Measurements from ENCODE around the gene GMPR.

The GMPR gene

DNA sequence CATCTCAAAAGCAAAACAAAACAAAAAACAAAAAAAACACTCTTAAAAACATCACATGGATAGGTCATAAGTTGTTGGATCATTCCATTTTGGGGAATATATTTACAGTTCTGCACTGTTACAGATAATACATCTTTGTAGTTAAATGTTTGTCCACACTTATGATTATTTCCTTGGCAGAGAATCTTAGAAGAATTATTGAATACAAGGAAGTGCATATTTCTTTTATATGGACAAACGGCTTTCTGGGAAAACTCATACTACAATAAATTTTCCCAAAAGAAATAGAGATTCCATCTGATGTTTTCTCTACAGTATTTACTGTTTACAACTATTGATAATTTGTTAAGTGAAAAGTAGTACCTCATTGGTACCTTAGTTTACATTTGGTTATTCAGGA lies 33.8 kb downstream of the GMPR start:
- no peak for DNase-seq (ENCODE audit: low read depth)

- no peak for DNase-seq (ENCODE audit: low read depth)
These were observed 34.9 kb downstream of the GMPR start for GRCh38 chr6:16273256-16273655.

GRCh38 chr6:16274483-16274882 lies 36.1 kb downstream of the GMPR start:
- no peak for DNase-seq (ENCODE audit: low read depth)

DNA sequence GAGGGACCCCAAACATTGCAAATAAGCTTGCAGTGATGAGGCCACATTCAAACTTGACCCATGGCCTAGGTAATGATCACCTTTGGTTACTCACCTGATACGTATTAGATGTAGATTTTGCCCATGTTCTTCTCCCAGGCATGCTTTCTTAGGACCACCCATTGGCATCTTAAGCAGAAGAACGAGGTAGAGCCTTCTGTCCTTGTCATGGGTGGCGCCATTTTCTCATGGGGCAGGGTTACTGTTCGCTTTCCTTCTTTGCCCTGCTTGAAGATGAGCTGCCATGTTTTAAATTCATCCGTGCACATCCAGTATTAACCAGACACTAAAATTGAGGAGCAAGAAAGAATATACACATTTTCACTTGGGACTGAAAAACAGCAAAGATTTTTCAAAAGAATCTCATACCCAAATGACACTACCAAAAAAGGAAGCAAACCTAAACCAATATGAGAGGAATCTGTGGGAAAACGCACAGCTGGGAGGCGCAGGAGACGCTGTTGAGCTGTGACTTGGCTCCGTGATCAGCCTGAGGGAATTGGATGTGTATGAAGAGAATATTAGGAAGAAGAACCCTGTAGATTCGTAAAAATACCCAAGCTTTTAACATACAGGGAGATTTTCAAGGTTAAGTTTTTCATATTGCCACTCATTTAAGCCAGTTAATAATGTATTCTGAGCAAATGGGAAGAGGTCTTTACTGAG lies 36.6 kb downstream of the GMPR start:
- DNase-seq (ENCODE audit: low read depth) = no peak

DNA sequence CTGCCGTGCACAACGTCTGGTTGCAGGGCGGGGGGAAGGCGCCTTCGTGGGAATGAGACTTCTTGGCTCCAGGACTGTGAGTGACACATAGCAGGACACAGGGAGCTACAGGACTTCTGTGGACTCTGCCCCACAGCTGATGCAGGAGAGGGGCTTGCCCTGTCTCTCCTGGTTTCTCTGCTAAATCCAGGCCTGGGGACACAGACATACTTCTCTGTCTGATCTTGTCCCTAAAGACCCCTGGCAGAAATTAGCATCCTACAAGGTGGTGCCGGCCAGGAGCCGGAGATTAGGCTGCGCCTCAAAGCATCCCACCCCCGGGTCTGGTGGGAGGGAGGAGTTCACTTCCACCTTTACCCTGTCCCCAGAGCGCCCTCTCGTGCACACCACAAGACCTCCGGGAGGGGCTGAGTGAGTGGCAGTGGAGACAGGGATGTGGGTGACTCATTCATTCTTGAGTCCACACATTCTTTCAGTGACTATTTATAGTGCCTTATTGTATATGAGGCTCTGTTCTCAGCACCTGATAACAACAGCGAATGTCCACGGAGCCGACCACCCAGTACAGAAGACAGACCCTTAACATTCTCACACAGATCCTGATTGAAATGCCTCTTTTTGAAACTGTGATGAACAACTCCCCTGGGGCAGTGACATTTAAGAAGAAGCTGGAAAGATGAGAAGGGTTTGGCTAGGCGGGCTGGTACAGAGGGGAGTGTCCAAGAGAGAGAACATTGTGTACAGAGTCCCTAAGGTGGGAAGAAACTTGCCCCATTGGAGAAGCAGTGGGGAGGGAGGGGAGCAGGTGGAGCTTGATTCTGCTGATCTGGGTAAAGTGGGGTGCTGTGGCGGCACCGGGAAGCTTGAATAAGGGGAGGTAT lies 39.0 kb downstream of the GMPR start:
- DNase-seq (ENCODE audit: low read depth) = no peak

GRCh38 chr6:16278048-16278724 lies 39.8 kb downstream of the GMPR start:
- no peak for DNase-seq (ENCODE audit: low read depth)

DNA sequence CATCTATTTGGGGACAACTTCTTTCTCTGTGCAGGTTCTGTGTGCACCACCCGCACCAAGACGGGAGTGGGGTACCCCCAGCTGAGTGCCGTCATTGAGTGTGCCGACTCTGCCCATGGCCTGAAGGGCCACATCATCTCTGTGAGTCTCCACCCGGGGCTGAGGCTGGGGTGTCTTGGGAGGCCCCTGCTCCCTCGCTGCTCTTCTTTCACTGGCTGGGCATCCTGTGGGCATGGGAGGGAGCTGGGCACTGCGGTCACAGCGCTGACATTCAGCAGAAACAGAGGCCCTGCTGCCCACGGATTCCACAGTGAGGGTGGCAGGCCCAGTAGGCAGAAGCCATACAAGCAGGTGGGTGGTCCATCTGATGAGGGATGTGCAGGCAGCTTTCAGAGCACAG lies 40.4 kb downstream of the GMPR start:
- no peak for DNase-seq (ENCODE audit: low read depth)

GRCh38 chr6:16279243-16279642 lies 40.9 kb downstream of the GMPR start:
- DNase-seq (ENCODE audit: low read depth) = no peak

- DNase-seq (ENCODE audit: low read depth) = no peak
These were observed 44.0 kb downstream of the GMPR start for GRCh38 chr6:16282370-16282769.

DNA sequence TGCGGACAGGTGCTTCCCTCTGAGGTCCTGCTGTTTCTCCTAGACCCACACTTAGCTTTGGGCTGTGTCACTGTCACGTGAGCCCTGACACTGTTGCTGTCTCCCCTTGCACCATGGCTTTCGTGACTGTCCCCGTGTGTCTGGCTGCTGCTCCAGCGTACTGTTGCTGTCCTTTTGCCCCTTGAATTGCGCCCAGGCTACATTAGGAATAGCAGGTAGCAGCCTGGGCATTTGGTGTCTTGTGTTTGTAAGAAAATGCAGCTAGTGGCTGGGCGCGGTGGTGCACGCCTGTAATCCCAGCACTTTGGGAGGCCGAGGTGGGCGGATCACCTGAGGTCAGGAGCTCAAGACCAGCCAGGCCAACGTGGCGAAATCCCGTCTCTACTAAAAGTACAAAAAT lies 46.1 kb downstream of the GMPR start:
- DNase-seq (ENCODE audit: low read depth) = no peak

GRCh38 chr6:16285467-16286150 lies 47.2 kb downstream of the GMPR start:
- no peak for DNase-seq (ENCODE audit: low read depth)

DNA sequence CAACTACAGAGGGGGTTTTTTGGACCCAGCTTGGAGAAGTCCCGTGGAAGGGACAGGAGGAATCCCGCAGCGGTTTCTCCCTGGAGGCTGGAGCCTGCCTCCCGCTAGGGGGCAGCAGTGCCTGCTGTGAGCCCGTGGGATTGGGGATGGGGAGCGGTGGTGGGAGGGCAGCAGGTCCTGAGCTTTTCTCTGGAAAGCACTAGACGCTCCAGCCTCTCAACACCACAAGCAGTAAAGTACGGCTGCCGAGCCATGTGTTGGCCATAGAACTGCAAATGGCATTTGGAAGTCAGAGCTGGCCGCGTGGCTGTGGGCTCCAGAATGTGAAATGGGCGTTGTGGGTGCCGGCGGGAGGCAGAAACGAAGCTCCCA lies 47.8 kb downstream of the GMPR start:
- DNase-seq (ENCODE audit: low read depth) = peak; percentile 3

- no peak for DNase-seq (ENCODE audit: low read depth)
These were observed 49.8 kb downstream of the GMPR start for GRCh38 chr6:16288163-16288562.

- no peak for DNase-seq (ENCODE audit: low read depth)
These were observed 53.4 kb downstream of the GMPR start for GRCh38 chr6:16291739-16292138.

GRCh38 chr6:16292432-16292831 lies 54.0 kb downstream of the GMPR start:
- DNase-seq (ENCODE audit: low read depth) = no peak

GRCh38 chr6:16292942-16293341 lies 54.6 kb downstream of the GMPR start:
- DNase-seq (ENCODE audit: low read depth) = no peak

DNA sequence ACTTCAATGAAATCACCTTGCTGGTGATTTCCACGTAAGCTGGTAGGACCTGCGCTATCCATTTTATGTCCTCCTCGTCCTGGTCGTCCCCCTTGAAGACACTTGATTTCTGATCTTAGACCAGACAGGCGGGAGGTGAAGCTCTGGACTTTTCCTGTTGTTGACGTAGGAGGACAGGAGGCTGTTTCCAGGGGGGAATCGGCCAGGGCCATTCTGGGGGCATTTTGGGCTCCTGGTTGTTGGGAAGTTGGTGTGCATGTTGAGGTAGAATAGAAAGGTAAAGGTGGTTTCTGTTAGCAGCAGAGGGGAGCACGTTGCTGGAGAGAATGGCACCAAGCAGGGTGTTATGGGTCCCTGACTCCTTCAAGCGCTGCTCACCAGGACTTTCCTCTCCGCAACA lies 56.0 kb downstream of the GMPR start:
- no peak for DNase-seq (ENCODE audit: low read depth)

- no peak for DNase-seq (ENCODE audit: low read depth)
These were observed 56.7 kb downstream of the GMPR start for GRCh38 chr6:16295060-16295459.

DNA sequence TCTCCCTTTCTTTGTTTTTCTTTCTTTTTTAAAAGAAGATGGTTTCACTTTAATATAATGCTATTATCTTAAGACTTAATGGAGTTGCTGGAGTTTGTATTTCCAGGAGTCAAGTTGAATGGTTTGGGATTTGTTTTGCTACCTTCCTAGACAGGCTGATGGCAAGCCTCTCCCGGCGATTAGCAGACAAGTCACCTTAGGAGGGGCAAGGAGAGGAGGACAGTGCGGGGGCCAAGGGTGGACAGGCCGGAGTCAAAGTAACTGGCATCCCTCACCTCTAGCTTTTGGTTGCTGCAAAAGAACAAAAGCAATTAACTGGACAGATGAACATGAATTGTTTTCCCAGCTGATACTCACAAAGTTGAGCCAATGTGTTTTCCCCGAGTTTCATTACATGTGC lies 57.1 kb downstream of the GMPR start:
- DNase-seq (ENCODE audit: low read depth) = no peak

DNA sequence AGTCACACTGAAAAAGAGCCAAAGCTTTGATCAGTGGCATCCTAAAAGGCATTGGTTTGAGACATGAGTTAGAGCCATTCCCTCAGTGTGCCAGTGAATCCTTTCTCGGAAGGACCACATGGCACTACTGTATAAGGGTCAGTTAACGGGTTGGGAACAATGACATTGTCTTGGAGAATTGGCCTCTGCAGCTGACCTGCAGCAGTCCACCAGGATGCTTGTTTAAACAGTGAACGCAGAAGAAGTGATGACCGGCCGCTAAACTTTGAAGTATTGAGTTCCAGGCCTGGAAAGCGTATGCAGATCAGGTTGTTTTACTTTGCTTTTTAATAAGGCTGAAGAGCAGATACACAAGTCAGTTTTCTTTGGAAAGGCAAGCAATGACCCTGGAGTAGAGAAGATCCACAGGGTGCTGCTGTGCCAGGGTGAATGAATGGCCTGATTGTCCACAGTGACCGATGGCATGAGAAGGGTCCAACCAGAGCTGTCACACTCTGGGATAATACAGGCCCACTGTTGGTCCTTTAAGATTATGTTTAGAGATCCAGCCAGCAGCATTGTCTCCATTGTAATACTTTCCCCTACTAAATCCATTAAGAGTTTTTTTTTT lies 57.8 kb downstream of the GMPR start:
- DNase-seq (ENCODE audit: low read depth) = no peak

DNA sequence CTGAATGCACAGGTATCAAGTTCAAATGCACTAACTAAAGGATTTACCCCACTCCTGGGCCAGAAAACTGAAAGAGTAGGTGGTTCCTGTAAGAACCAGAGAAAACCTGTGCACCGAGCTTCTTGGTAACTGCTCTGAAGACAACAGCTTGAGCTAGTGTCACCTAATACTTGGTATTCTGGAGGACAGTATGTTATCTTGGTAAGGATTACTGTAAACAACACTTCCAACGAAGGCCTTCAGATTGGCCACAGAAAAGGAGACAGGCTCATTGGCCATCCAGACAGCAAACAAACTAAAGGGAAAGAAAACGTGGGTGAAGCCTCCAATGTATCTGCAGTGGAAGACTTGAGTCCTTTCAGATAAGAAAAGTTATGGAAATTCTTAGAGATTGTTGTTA lies 61.5 kb downstream of the GMPR start:
- no peak for DNase-seq (ENCODE audit: low read depth)

DNA sequence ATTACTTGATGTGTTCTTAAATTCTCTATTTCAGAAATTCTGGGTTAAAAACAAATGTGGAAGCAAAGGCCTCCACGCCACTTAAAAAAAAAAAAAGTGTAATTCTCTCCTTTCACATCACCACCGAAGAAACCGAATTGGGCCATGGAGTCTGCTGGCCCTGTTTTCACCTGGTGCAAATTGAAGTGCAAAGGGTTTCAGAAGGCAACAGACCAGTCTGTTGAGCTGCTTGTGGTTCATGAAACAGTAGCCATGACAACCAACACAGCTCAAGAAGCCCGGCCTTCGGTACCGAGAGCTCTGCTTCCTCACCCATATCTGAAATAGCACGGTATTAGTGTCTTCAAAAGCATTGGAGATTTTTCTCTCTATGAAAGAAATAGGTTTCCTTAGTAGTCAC lies 63.1 kb downstream of the GMPR start:
- DNase-seq (ENCODE audit: low read depth) = no peak

All from T follicular helper cell (primary cell).